Measurements from ENCODE around the gene RSPO3. TPM values are rescaled to one million over a fixed set of nuclear protein-coding genes. Genes with fewer than 3 reads are reported as not detected.
"Not testable (repeated sequence)": the region's sequence is repeated elsewhere in the genome, so short reads cannot be mapped to it uniquely, and the experiment has no call there.

RSPO3 gene
- total RNA-seq, 1 donor from 2014 or later = 0.27 TPM

DNA sequence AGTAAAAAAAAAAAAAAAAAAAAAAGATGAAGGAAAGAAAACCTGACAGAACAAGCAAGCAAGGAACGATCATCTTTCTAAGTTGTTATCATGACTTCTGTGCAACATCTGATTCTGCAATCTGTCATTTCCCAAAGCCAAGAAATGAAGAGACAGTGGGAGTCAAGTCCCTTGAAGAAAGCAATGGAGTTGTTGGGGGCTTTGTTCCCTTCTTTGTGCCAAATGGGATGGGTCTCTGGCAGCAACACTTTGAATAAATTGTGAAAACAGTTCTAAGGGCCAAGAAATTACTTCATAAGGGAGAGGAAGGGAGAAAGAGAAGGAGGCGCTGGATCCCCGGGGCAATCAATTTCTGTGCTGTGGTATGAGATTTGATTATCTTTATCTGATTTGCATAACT, 33.3 kb upstream of the RSPO3 start:
- TF ChIP-seq, protein P1, sequence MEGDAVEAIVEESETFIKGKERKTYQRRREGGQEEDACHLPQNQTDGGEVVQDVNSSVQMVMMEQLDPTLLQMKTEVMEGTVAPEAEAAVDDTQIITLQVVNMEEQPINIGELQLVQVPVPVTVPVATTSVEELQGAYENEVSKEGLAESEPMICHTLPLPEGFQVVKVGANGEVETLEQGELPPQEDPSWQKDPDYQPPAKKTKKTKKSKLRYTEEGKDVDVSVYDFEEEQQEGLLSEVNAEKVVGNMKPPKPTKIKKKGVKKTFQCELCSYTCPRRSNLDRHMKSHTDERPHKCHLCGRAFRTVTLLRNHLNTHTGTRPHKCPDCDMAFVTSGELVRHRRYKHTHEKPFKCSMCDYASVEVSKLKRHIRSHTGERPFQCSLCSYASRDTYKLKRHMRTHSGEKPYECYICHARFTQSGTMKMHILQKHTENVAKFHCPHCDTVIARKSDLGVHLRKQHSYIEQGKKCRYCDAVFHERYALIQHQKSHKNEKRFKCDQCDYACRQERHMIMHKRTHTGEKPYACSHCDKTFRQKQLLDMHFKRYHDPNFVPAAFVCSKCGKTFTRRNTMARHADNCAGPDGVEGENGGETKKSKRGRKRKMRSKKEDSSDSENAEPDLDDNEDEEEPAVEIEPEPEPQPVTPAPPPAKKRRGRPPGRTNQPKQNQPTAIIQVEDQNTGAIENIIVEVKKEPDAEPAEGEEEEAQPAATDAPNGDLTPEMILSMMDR (IDR thresholded peaks at IDR 0.05; ENCODE audit: borderline replicate concordance) = no peak
- no peaks in the 10 kb centered on the region for H3K36me3 ChIP-seq
- peaks cover under 1% of the 10 kb centered on the region for H3K4me1 ChIP-seq
- intact Hi-C loops (cut with micrococcal nuclease) = no loop called here
- H3K27ac ChIP-seq (replicated peaks) = no peak overlapping the region
- H3K27me3 ChIP-seq (ENCODE audit: low read depth) = no peaks in the 10 kb centered on the region
- no peaks in the 10 kb centered on the region for H3K9me3 ChIP-seq (replicated peaks)
- no peak for DNase-seq
- no peak overlapping the region for H3K4me3 ChIP-seq

DNA sequence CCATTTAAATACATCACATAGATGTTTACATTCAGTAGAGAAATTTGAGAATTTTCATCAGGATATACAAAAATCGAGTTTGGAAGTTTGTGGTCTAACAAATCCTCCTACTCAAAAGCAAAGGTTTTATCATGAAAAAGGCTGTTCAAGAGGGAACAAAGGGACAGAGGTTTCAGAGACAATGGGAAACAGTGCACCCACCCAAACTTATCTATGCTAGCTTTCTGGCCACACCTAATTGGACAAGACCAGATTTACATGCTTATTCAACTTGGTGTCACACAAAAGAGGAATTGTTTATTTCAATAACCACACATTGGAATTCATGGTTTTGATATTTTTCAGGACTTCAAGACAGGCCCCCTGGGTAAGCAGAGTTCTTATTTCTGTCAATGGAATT, 28.4 kb upstream of the RSPO3 start:
- Histone ChIP-seq H3K9me3 (replicated peaks) (no peaks in the 10 kb centered on the region), H3K4me3 (no peak overlapping the region), H3K4me1 (no peaks in the 10 kb centered on the region), H3K27me3 (ENCODE audit: low read depth) (peaks cover 21% of the 10 kb centered on the region), H3K27ac (replicated peaks) (no peak overlapping the region), H3K36me3 (no peaks in the 10 kb centered on the region)
- no peak for DNase-seq
- intact Hi-C loops (cut with micrococcal nuclease) = no loop called here
- TF ChIP-seq, protein P1 (IDR thresholded peaks at IDR 0.05; ENCODE audit: borderline replicate concordance) = no peak

DNA sequence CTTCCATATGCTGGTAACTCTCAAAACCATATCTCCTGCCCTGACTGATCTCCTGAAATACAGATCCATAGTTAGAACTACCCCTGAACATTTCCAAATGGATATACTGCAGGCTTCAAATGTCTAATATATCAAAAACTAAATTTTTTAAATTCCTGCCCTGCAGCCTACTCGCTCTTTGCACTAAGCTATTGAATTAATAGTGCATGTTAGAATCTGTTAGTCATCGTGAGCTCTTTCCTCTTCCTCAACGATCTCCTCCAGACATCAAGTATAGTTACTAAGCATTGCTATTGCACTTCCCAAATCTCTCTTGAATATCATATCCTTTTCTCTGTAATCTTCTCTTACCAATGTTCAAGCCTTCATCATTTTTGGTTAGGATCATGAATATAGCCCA, 26.0 kb upstream of the RSPO3 start:
- TF ChIP-seq, protein P1 (IDR thresholded peaks at IDR 0.05; ENCODE audit: borderline replicate concordance) = no peak
- Histone ChIP-seq H3K9me3 (replicated peaks) (no peaks in the 10 kb centered on the region), H3K27me3 (ENCODE audit: low read depth) (peaks cover 21% of the 10 kb centered on the region), H3K4me3 (no peak overlapping the region), H3K4me1 (no peaks in the 10 kb centered on the region), H3K27ac (replicated peaks) (no peak overlapping the region), H3K36me3 (no peaks in the 10 kb centered on the region)
- no peak for DNase-seq
- intact Hi-C loops (cut with micrococcal nuclease) = no loop called here

DNA sequence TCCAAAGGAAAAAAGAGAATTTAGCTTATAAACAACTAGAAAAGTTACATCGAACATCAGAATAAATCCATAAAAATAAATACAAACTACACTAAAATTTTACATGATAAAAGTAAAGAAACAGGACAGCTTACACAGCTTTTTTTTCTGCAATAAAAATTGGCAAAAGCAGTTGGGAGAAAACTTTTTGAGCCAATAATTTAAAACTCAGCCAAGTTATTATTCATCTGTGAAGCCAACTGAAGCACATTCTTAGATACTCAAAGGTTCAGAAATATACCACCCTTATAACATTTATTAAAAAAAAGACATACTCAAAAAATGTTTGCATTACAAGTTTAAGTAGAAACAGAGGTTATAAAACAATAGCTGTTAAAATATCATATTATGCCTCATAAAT, 23.7 kb upstream of the RSPO3 start:
- intact Hi-C loops (cut with micrococcal nuclease) = no loop called here
- no peaks in the 10 kb centered on the region for H3K36me3 ChIP-seq
- no peak for DNase-seq
- TF ChIP-seq, protein P1 (IDR thresholded peaks at IDR 0.05; ENCODE audit: borderline replicate concordance) = no peak
- no peaks in the 10 kb centered on the region for H3K9me3 ChIP-seq (replicated peaks)
- no peak overlapping the region for H3K27ac ChIP-seq (replicated peaks)
- no peaks in the 10 kb centered on the region for H3K4me1 ChIP-seq
- H3K27me3 ChIP-seq (ENCODE audit: low read depth) = peaks cover 21% of the 10 kb centered on the region
- H3K4me3 ChIP-seq = no peak overlapping the region

DNA sequence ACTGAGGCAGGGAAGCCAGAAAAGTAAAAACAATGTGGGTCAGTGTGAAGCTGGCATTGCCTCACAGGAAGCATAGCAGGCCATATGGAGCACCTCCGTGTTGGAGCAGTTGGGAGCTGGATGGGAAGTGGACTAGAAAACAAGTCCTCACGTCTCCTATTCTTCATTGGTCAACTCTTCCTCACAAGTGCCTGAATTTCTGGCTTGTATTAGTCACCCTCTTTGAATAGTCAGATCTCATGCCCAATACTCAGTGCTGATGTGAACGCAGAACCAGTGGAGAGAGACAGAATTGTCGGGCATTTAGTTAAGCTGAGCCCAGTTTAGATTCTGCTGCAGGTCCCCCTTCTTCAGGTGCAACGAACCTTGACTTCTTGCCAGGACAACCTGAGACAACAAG, 22.3 kb upstream of the RSPO3 start:
- no peaks in the 10 kb centered on the region for H3K4me1 ChIP-seq
- H3K36me3 ChIP-seq = no peaks in the 10 kb centered on the region
- no peak overlapping the region for H3K27ac ChIP-seq (replicated peaks)
- H3K27me3 ChIP-seq (ENCODE audit: low read depth) = peaks cover 21% of the 10 kb centered on the region
- H3K4me3 ChIP-seq = no peak overlapping the region
- TF ChIP-seq, protein P1 (IDR thresholded peaks at IDR 0.05; ENCODE audit: borderline replicate concordance) = no peak
- DNase-seq = no peak
- intact Hi-C loops (cut with micrococcal nuclease) = no loop called here
- H3K9me3 ChIP-seq (replicated peaks) = no peaks in the 10 kb centered on the region

DNA sequence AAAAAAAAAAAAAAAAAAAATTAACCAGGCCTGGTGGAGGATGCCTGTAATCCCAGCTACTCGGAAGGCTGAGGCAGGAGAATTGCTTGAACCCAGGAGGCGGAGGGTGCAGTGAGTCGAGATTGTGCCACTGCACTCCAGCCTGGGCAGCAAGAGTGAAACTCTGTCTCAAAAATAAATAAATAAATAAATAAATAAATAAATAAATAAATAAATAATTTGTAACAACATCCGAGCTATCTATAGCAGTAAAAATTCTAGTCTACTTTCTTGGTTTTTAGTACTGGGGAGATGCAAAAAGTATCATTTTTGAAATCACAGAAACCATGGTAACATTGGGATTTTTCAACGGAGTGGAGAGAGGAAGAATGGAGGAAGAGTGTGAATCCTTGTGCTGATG, 21.0 kb upstream of the RSPO3 start:
- intact Hi-C loops (cut with micrococcal nuclease); H3K27ac ChIP-seq (replicated peaks); H3K4me1 ChIP-seq; DNase-seq; H3K9me3 ChIP-seq (replicated peaks); H3K36me3 ChIP-seq; H3K4me3 ChIP-seq: not testable (repeated sequence)
- peaks cover 18% of the 10 kb centered on the region for H3K27me3 ChIP-seq (ENCODE audit: low read depth)

Data from left ventricle myocardium inferior (tissue), 1 donor.